Amniotic epithelial cell (primary cell): ENCODE data around the gene GPSM1.

ENCODE experiments used
- DNase-seq: peaks from one replicate; pipeline ENCODE4 v3.0.0-alpha.2; 2010; ENCODE audit warnings: low read depth

The GPSM1 gene

GRCh38 chr9:136304981-136305380 lies 22.4 kb upstream of the GPSM1 start:
- DNase-seq: no peak

DNA sequence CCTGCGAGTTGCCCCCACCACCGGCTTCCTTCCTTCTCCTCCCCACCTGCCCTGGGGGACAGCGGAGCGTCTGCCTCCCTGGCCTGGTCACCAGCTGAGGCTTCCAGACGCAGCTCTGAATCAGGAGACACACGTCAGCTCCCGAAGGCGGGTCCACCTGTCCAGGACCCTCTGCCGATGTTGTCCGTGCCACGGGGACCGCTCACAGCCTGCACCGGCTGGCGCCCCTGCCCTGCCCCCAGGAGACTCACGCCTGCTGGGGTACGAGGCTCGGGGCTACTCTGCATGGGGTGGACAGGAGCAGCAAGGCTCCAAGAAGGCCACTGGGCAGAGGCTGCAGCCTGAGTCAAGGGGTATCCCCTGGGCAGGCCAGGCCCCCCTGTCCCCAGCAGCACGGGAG lies 21.5 kb upstream of the GPSM1 start:
- no peak for DNase-seq

DNA sequence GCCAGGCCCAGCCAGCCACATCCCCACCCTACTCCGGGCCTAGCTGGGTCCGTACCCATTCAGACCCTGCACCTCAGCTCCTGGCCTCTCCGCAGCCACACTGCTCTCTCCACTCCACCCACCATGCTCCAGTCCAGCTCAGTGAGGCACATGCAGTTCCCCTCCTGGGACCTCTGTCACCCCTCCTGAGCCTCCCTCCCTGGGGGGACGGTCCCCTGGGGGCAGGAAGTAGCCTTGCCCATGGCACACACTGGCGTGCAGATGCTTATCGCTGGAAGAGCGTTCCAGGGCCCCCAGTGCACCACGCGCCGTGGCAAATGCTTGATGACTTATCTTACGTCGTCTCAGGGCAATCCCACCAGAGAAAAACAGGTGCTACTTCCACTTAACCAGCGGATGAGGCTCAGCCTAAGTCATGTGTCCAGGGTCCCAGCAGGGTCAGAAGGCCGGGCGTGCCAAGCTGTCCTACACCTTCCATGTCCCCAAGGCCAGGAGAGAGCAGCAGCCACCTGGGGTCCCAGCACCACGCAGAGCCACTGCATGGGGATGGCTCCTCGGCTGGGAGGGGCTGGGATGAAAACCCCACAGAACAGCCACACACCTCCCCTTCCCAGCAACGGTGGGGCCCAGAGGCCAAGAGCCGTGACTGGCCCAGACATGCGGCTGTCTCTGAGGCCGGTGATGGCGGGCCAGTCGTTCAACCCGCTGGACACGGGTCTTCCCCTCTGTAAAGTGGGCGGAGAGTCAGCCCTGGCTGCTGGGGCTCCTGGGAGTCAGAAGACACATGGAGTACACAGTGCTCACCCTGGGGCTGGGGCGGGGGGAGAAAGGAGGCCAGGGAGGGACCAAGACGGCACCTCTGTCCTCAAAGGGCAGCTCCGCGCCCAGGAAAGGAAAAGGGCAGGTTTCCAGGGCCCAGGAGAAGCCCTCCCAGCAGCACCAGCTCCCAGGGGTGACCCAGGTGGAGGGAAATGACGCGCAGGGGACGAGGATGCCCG lies 20.8 kb upstream of the GPSM1 start:
- DNase-seq: no peak

DNA sequence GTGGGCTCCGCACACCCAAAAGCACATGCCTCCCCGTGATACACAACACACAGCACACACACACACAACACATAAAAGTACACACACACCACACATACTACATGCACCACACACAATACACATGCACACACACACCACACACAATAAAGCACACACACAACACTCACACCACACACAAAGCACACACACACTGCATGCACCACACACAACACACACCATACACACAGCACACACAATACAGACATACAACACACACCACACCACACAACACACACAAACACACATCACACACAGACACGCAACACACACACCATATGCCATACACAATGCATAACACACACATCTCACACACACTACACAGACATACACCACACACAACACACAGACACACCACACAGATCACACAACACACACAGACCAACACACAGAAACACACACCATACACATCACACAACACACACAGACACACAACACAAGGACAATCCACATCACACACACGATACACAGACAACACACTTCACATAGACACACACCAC lies 20.1 kb upstream of the GPSM1 start:
- no peak for DNase-seq

- no peak for DNase-seq
Measured at GRCh38 chr9:136308006-136308701, 19.2 kb upstream of the GPSM1 start.

GRCh38 chr9:136308702-136309053 lies 18.7 kb upstream of the GPSM1 start:
- DNase-seq: no peak

GRCh38 chr9:136309101-136309801 lies 18.1 kb upstream of the GPSM1 start:
- DNase-seq: no peak

GRCh38 chr9:136309806-136310220 lies 17.5 kb upstream of the GPSM1 start:
- no peak for DNase-seq

DNA sequence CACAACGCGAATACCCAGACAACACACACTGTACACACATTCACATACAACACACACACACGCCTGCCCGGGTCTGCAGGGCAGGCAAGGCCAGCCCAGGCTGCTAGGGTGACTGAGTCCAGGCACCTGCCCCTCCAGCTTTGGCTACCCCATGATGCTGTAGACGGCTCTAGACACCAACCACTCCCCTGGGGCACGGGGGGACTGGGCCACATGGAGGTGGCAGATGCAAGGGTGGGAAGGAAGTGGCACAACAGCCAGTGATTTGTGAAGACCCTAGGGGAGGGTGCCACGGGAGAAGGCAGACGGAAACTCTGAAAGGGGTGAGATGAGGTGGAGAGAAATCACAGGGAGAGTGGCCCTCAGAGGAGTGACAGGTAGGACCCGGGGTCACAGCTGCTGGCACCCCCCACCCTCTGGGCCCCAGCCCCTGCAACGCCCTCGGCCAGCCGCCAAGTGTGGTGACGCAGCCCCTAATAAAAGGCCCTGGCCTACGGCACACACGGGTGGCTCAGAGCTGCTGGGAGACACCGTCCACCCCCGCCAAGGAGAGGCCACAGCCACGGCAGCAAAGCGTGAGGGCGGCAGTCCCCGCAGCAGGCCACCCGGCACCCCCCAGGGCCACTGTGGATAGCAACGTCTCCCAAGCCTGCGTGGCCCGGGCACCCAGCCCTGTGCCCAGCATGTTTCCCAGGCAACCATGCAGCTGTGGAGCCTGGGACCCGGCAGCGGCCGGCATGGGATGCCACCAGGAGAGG lies 16.9 kb upstream of the GPSM1 start:
- DNase-seq: no peak

DNA sequence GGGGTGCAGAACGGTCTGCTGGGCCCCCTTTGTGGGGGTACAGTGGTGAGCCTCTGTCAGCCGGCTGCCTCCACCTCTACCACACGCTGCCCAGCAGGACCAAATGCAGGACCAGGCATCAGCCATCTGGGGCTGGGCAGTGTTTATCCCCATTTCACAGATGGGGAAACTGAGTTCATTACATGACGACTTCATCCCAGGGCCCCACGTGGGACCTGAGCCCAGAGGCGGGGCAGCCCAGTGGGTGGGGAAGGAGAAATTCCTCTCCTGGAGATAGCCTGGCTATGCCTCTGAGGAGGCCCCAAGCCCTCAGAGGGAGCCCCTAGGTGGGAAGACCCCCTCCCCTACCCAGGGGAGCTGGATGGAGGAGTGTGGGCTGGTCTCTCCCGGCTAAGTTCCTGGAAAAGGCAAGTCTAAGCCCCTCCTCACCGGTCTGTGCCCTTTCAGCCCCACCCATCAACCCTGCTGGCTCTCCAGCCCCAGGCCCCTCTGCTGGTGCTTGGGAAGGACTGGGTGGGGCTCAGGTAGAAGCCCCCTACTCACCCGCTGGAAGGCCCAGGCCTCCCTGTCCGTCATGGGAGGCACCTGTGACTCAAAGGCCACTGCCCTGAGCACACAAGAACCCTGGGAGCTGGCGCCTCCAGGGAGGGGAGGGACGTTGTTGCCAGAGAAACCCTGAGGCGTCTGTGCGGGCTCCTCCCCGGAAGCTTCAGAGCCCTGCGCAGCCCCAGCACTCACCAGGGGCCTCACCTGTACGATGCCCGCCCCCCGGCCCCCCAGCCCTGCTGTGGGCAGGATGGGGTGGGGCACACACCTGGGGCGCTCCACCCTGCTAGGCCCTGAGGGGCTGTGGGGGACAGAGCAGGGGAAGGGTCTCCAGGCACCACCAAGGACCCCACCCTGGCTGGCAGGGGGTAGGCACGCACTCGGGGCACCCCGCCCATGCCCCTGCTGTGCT lies 16.0 kb upstream of the GPSM1 start:
- no peak for DNase-seq

- no peak for DNase-seq
Measured at GRCh38 chr9:136312009-136312375, 15.3 kb upstream of the GPSM1 start.

DNA sequence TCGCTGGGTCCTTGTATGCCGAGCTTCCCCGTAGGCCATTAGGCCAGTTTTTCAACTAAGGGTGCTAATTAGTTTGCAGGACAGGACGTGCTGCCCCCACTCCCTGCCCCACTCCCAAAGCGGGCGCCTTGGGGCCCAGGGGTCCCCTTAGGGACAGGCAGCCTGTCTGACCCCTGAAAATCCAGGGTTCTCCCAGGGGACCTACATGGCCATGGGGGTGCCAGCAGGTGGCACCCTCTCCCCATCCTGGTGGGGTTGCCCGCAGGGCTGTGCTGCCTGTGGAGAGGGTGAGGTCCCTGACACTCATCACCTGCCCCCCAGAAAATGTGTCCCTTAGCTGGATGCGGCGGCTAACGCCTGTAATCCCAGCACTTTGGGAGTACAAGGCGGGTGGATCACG lies 14.9 kb upstream of the GPSM1 start:
- peak; percentile 40 for DNase-seq

GRCh38 chr9:136313111-136314055 lies 14.0 kb upstream of the GPSM1 start:
- DNase-seq: no peak

DNA sequence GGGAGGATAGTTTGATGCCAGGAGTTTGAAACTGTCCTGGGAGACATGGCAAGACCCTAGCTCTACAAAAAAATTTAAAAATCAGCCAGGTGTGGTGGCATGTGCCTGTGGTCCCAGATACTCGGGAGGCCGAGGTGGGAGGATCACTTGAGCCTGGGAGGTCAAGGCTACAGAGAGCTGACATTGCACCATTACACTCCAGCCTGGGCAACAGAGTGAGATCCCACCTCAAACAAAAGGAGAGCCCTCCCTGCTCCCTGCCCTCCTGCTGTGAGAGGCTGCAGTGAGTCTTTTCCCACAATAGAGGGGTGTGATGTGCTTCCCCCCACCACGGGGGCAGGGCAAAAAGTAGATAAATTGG lies 13.3 kb upstream of the GPSM1 start:
- DNase-seq: no peak

DNA sequence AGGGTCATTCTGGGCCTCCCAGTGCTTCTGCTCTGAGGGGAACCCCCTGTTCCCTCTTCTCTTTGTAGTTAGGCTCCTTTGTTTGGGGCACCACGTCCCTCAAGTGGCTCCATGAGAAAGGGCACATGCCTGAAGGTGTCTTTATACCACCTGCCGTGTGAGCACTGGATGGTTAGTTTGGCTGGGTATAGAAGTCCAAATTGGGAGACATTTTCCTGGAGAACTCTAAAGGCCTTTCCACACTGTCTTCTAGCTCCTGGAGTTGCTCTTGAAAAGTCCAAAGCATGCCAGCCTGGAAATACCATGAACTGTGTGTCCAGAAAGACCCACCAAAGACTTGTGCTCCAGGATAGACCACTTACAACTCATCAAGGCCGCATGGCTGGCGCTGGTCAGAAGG lies 12.4 kb upstream of the GPSM1 start:
- no peak for DNase-seq

DNA sequence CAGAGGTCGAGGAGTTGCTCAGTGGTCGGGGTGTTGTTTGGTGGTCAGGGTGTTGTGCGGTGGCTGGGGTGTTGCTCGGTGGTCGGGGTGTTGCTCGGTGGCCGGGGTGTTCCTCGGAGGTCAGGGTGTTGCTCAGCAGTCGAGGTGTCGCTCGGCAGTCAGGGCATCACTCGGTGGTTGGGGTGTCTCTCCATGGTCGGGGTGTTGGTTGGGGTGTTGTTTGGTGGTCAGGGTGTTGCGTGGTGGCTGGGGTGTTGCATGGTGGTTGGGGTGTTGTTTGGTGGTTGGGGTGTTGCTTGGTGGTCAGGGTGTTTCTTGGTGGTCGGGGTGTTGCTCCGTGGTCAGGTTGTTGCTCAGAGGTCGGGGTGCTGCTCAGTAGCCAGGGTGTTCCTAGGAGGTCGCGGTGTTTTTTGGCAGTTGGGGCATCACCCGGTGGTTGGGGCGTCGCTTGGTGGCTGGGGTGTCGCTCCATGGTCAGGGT lies 11.0 kb upstream of the GPSM1 start:
- DNase-seq: no peak

DNA sequence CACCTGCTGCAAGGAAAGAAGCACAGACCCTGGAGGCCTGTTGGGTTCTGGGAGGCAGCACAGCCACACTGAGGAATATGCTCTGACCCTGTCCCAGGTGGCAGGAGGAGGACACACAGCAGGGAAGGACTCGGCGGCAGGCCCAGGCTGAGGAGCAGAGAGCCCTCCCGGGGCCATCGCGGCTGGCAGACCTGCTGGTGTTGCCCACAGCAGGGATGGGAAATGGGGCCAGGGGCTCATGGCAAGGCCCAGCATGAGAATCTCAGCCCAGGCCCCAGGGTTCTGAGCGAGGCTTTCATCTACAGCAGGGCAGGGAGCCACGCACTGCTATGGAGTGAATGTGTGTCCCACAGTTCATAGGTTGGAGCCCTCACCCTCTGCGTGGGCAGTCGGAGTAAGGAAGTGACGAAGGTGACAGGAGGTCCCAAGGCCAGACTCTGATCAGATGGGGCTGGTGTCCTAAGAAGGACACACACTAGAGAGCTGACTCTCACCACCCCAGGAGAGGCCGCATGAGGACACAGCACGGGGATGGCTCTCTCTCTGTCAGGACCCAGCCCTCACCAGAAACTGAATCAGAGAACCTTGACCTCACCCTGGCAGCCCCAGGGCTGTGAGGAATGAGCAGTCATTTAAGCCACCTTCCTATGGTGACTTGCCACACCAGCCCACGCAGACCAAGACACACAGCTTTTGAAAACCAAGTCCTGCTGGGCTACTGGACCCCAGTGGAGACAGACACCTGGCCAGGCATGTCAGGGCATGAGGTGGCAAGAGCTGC lies 10.3 kb upstream of the GPSM1 start:
- no peak for DNase-seq

DNA sequence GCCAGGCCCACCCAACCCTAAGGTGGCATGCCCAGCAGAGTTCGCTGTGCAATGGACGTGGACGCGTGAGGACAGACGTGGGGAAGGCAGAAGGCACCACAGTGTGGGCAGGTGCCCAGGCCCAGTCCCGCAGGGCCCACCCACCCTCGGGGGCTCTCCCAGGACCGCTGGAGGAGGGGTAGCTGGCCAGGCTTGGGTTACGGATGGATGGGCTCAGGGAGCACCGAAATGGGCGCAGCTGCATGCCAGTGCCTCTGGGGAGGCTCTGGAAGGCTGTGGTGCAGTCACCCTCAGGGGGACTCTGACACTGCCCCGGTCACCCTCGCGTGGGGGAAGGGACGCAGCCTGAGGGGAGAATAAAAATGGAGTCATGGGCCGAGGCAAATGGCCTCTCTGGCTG lies 9.6 kb upstream of the GPSM1 start:
- DNase-seq: no peak
